Kidney capillary endothelial cell (primary cell): Measurements from ENCODE around the gene HAO2.
A peak's percentile ranks its signal among the peaks of the same experiment; 100 is the strongest.
"Not testable (repeated sequence)": the region's sequence is repeated elsewhere in the genome, so short reads cannot be mapped to it uniquely, and the experiment has no call there.

Experiments used
- DNase-seq: peaks from one replicate; pipeline ENCODE4 v3.0.0-alpha.2; 2018; ENCODE audit warnings: low spot score

HAO2 gene

GRCh38 chr1:119368554-119368953 is at the start of gene HAO2:
Gene HAO2 (plus strand): TSS chr1:119368785. CDS start chr1:119381086, 12,301 bp downstream.
- no peak for DNase-seq

GRCh38 chr1:119320100-119320499 is 48.5 kb upstream of the HAO2 start:
- DNase-seq = no peak

- no peak for DNase-seq
Measured at GRCh38 chr1:119321666-119322419, 46.7 kb upstream of the HAO2 start.

GRCh38 chr1:119323216-119323982 is 45.2 kb upstream of the HAO2 start:
- no peak for DNase-seq

GRCh38 chr1:119324198-119324597 is 44.4 kb upstream of the HAO2 start:
- DNase-seq = no peak

GRCh38 chr1:119326251-119326650 is 42.3 kb upstream of the HAO2 start:
- no peak for DNase-seq

GRCh38 chr1:119327094-119327449 is 41.5 kb upstream of the HAO2 start:
- no peak for DNase-seq

- peak; percentile 13 for DNase-seq
Measured at GRCh38 chr1:119327450-119328155, 41.0 kb upstream of the HAO2 start.

- no peak for DNase-seq
Measured at GRCh38 chr1:119329541-119330461, 38.8 kb upstream of the HAO2 start.

- no peak for DNase-seq
Measured at GRCh38 chr1:119330466-119331189, 38.0 kb upstream of the HAO2 start.

- DNase-seq = no peak
Measured at GRCh38 chr1:119331190-119331515, 37.4 kb upstream of the HAO2 start.

GRCh38 chr1:119331915-119332314 is 36.7 kb upstream of the HAO2 start:
- DNase-seq = no peak

- DNase-seq = no peak
Measured at GRCh38 chr1:119332622-119333021, 36.0 kb upstream of the HAO2 start.

- DNase-seq = no peak
Measured at GRCh38 chr1:119333163-119333896, 35.3 kb upstream of the HAO2 start.

GRCh38 chr1:119333897-119334250 is 34.7 kb upstream of the HAO2 start:
- not testable (repeated sequence) for DNase-seq

GRCh38 chr1:119336848-119337247 is 31.7 kb upstream of the HAO2 start:
- no peak for DNase-seq

- DNase-seq = no peak
Measured at GRCh38 chr1:119338004-119338403, 30.6 kb upstream of the HAO2 start.

GRCh38 chr1:119338757-119339156 is 29.8 kb upstream of the HAO2 start:
- DNase-seq = no peak

GRCh38 chr1:119340861-119341261 is 27.7 kb upstream of the HAO2 start:
- DNase-seq = no peak

GRCh38 chr1:119341372-119341947 is 27.1 kb upstream of the HAO2 start:
- no peak for DNase-seq
